B cell (primary cell): ENCODE measurements around the gene PRKCQ. TPM values are rescaled to one million over a fixed set of nuclear protein-coding genes. Genes with fewer than 3 reads are reported as not detected.

ENCODE experiments used
- ATAC-seq: fragments of 200-7000 bp; cut with Tn5 transposase; one replicate; pipeline ENCODE4 v1.10.0; 2021; ENCODE audit warnings: low read depth, mild to moderate bottlenecking, moderate number of reproducible peaks, moderate library complexity
- CTCF ChIA-PET: fragments of 350-600 bp; sonication (Branson Sonifier 250); formaldehyde crosslinking; loops from one replicate; lab custom pipeline; 2021; ENCODE audit warnings: antibody characterized with exemption, inconsistent platforms; lab: Charles Lee
- POLR2A ChIA-PET: fragments of 350-600 bp; sonication (Branson Sonifier 250); formaldehyde crosslinking; loops from one replicate; lab custom pipeline; 2021; ENCODE audit warnings: antibody characterized with exemption; lab: Charles Lee
- DNase-seq: peaks from one replicate; pipeline ENCODE4 v3.0.0; 2013
- H2AFZ ChIP-seq: 2 replicates; pipeline ENCODE4 v1.6.1; 2012; ENCODE audit warnings: mild to moderate bottlenecking, low read depth, low read length; ENCODE audit not compliant: insufficient read depth, poor library complexity, severe bottlenecking
- H3K27ac ChIP-seq, 2 donors: 1 replicate in 1 of 2; 2 replicates in 1 of 2; pipeline ENCODE4 v1.5.1; 2012 to 2013; ENCODE audit warnings: low read length in 2 of 2, mild to moderate bottlenecking in 2 of 2, moderate library complexity in 1 of 2
- H3K27me3 ChIP-seq, 4 experiments: fragments of 200-600 bp in 1 of 4; sonication (generic) in 1 of 4; replicated peaks in 1 of 4; 1 replicate in 2 of 4; 2 replicates in 2 of 4; pipeline versions ENCODE4 v1.6.1 to v1.7.0; 2013 to 2016; ENCODE audit warnings: low read length in 3 of 4, mild to moderate bottlenecking in 2 of 4, mixed read lengths in 1 of 4, moderate library complexity in 1 of 4; ENCODE audit not compliant: insufficient read depth in 4 of 4, control insufficient read depth in 3 of 4; ENCODE audit errors: control extremely low read depth in 1 of 4
- H3K36me3 ChIP-seq, 2 experiments: replicated peaks in 1 of 2; 1 replicate in 1 of 2; 2 replicates in 1 of 2; pipeline versions ENCODE4 v1.6.1 to v1.7.1; 2013; ENCODE audit warnings: low read length in 1 of 2; ENCODE audit not compliant: insufficient read depth in 2 of 2, control insufficient read depth in 1 of 2; ENCODE audit errors: control extremely low read depth in 1 of 2, extremely low read depth in 1 of 2
- H3K4me1 ChIP-seq, 2 donors: fragments of 200-600 bp in 1 of 2; sonication (generic) in 1 of 2; 1 replicate in 1 of 2; 2 replicates in 1 of 2; pipeline versions ENCODE4 v1.5.1 to v1.6.1; 2013 to 2017; ENCODE audit warnings: low read length in 2 of 2; ENCODE audit not compliant: control insufficient read depth in 2 of 2, insufficient read depth in 2 of 2
- H3K4me2 ChIP-seq: replicated peaks from 2 replicates; pipeline ENCODE3; 2012; ENCODE audit warnings: mild to moderate bottlenecking, low read depth, low read length; ENCODE audit not compliant: poor library complexity, severe bottlenecking
- H3K4me3 ChIP-seq, 5 experiments: fragments of 200-600 bp in 1 of 5; sonication (generic) in 1 of 5; 1 replicate in 3 of 5; 2 replicates in 2 of 5; pipeline versions ENCODE4 v1.5.1 to v1.7.0; 2011 to 2016; ENCODE audit warnings: low read length in 4 of 5, mild to moderate bottlenecking in 4 of 5, low read depth in 2 of 5, control low read depth in 1 of 5, moderate library complexity in 1 of 5; ENCODE audit not compliant: insufficient read depth in 1 of 5; ENCODE audit errors: control extremely low read depth in 1 of 5, extremely low read depth in 1 of 5
- H3K79me2 ChIP-seq: fragments of 200-600 bp; sonication (generic); one replicate; pipeline ENCODE4 v1.6.0; 2016; ENCODE audit warnings: low read length; ENCODE audit not compliant: control insufficient read depth, insufficient read depth
- H3K9ac ChIP-seq: fragments of 200-600 bp; sonication (generic); 2 replicates; pipeline ENCODE4 v1.6.1; 2017; ENCODE audit warnings: mild to moderate bottlenecking, low read length, moderate library complexity
- H3K9me3 ChIP-seq, 3 donors: one replicate each; pipeline versions ENCODE4 v1.6.1 to v1.7.1; 2013; ENCODE audit warnings: low read length in 2 of 3; ENCODE audit not compliant: control insufficient read depth in 2 of 3, insufficient read depth in 1 of 3; ENCODE audit errors: control extremely low read depth in 1 of 3
- H4K20me1 ChIP-seq: 2 replicates; pipeline ENCODE4 v1.6.0; 2012; ENCODE audit warnings: mild to moderate bottlenecking, low read length; ENCODE audit not compliant: insufficient read depth, control insufficient read depth, poor library complexity, severe bottlenecking
- H3K27ac Mint-ChIP-seq: one replicate; pipeline ENCODE4 v1.8.0; 2021; ENCODE audit warnings: mixed read lengths
- H3K27me3 Mint-ChIP-seq: one replicate; pipeline ENCODE4 v1.8.0; 2021; ENCODE audit warnings: mixed read lengths
- H3K4me1 Mint-ChIP-seq: one replicate; pipeline ENCODE4 v1.8.0; 2021; ENCODE audit warnings: mixed read lengths
- H3K4me3 Mint-ChIP-seq: one replicate; pipeline ENCODE4 v1.8.0; 2021; ENCODE audit warnings: mixed read lengths
- H3K9me3 Mint-ChIP-seq: one replicate; pipeline ENCODE4 v1.8.0; 2022; ENCODE audit warnings: mixed read lengths; ENCODE audit not compliant: insufficient read depth
- EZH2 ChIP-seq: IDR thresholded peaks from 2 replicates; pipeline ENCODE4 v1.6.1; 2012; ENCODE audit warnings: borderline replicate concordance, low read depth, mild to moderate bottlenecking, moderate library complexity, low read length; ENCODE audit not compliant: insufficient read depth, poor library complexity, severe bottlenecking
- whole genome bisulfite sequencing: methylation state at CpG from one replicate; pipeline ENCODE4 v1.1.5; 2013; ENCODE audit warnings: missing lambda C conversion rate; ENCODE audit not compliant: insufficient coverage; 5-methylcytosine and 5-hydroxymethylcytosine counted together
- intact Hi-C: fragments of 100-400 bp; cut with micrococcal nuclease; formaldehyde crosslinking; loops from one replicate; pipeline ENCODE4 v1.10.0; 2022
- polyA plus RNA-seq: library from polyadenylated mRNA; depleted of rRNA; stranded (reverse); fragments of >200 nt; gene quantifications from 2 replicates; pipeline ENCODE4 v1.2.3, GENCODE V29; 2012
- total RNA-seq, 2 donors: library from RNA; stranded (reverse); fragments of 120-200 nt in 1 of 2; gene quantifications; 1 replicate in 1 of 2; 2 replicates in 1 of 2; pipeline versions ENCODE4 v1.2.3 to v1.2.4, GENCODE V29; 2013 to 2022
- TF ChIP-seq, protein P1 (sequence below): fragments of 200-600 bp; IDR thresholded peaks from one replicate; pipeline ENCODE4 v1.8.0; 2022; ENCODE audit warnings: antibody characterized with exemption, mild to moderate bottlenecking

The PRKCQ gene
- total and polyA plus RNA-seq, 2 donors (not counting 1 experiment from before 2014, with no cell fraction given): 0.15 to 0.16 TPM

DNA sequence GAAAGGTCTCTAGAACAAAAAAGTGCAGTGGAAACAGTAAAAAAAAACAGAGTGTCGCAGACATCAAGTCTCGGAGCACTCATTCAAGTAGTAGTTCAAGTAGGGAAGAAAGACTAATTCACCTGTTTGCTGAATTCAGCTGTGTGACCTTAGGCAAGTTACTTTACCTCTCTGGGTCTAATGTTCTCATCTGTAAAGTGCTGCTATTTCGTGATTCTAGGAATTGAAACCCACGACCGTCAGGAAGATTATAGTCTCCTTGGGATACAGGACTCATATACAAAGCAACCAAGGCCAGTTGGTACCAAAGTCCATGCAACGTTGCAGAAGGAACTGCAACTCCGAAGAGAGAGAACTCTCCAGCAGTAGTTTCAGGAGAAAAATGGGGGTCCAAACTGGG, 26.1 kb downstream of the PRKCQ start:
- no peak overlapping the region for H3K4me3 Mint-ChIP-seq
- Histone ChIP-seq H3K27ac (no peak overlapping the region), H3K4me3 (no peak overlapping the region), H3K27me3 (no peaks in the 10 kb centered on the region), H4K20me1 (no peaks in the 10 kb centered on the region), H3K9ac (no peak overlapping the region), H2AFZ (no peak overlapping the region), H3K36me3 (no peaks in the 10 kb centered on the region), H3K9me3 (no peaks in the 10 kb centered on the region), H3K4me2 (no peak overlapping the region), H3K79me2 (no peaks in the 10 kb centered on the region), H3K4me1 (no peaks in the 10 kb centered on the region)
- H3K27me3 Mint-ChIP-seq: peaks cover 24% of the 10 kb centered on the region
- CTCF ChIA-PET: no interaction called here
- TF ChIP-seq EZH2: no peak
- TF ChIP-seq, protein P1, sequence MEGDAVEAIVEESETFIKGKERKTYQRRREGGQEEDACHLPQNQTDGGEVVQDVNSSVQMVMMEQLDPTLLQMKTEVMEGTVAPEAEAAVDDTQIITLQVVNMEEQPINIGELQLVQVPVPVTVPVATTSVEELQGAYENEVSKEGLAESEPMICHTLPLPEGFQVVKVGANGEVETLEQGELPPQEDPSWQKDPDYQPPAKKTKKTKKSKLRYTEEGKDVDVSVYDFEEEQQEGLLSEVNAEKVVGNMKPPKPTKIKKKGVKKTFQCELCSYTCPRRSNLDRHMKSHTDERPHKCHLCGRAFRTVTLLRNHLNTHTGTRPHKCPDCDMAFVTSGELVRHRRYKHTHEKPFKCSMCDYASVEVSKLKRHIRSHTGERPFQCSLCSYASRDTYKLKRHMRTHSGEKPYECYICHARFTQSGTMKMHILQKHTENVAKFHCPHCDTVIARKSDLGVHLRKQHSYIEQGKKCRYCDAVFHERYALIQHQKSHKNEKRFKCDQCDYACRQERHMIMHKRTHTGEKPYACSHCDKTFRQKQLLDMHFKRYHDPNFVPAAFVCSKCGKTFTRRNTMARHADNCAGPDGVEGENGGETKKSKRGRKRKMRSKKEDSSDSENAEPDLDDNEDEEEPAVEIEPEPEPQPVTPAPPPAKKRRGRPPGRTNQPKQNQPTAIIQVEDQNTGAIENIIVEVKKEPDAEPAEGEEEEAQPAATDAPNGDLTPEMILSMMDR: no peak
- ATAC-seq (no peak), DNase-seq (no peak)
- H3K27ac Mint-ChIP-seq: no peak overlapping the region
- no peaks in the 10 kb centered on the region for H3K9me3 Mint-ChIP-seq
- no peaks in the 10 kb centered on the region for H3K4me1 Mint-ChIP-seq
- WGBS: 94% methylated on average over 2 of the region's 7 CpGs
- intact Hi-C loops: no loop called here
- POLR2A ChIA-PET: no interaction called here

DNA sequence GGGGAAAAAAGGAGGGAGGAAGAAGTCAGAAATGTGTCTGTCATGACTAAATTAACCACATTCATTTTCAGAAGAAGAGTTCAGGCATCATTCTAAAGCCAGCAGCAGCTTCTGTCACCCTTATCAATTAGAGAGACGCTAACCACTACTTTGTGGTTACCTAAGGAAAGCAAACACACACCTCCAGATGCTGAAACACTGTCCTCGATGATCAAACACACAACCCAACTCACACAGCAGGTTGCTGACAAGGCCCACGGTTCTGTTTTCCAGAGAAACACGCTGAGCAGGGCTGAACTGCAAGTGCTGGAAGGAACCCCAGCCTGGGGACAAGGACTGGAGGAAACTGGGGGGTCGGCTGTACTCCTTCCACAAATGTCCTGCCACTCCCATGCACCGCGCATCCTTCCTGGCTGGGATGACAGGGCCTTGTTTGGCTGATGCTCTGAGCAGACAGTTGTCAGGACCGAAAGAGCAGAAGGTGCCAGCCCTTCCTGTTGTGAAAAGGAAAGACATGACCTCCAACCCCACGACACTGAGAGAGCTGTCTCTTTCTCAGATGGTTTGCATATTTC, 36.6 kb downstream of the PRKCQ start:
- CTCF ChIA-PET: no interaction called here
- POLR2A ChIA-PET: no interaction called here
- Histone ChIP-seq H3K27me3 (peaks cover 0 to 2% (median 0%) of the 10 kb centered on the region in 4 experiments), H3K9ac (no peak overlapping the region), H3K27ac (no peak overlapping the region), H3K36me3 (no peaks in the 10 kb centered on the region), H3K79me2 (no peaks in the 10 kb centered on the region), H3K9me3 (peaks cover 0 to 2% (median 0%) of the 10 kb centered on the region in 3 donors), H3K4me1 (peaks cover 5 to 10% of the 10 kb centered on the region in 2 donors), H3K4me2 (peak overlapping the region; percentile 34), H3K4me3 (peak overlapping the region in 1 of 5 experiments; percentile 15), H2AFZ (peak overlapping the region; percentile 57), H4K20me1 (no peaks in the 10 kb centered on the region)
- intact Hi-C loops: no loop called here
- no peak overlapping the region for H3K27ac Mint-ChIP-seq
- no peak for TF ChIP-seq EZH2
- TF ChIP-seq, protein P1: no peak
- H3K4me1 Mint-ChIP-seq: peaks cover 10% of the 10 kb centered on the region
- H3K4me3 Mint-ChIP-seq: peak overlapping the region; percentile 62
- no peak for DNase-seq
- H3K27me3 Mint-ChIP-seq: peaks cover 23% of the 10 kb centered on the region
- WGBS: 30% methylated on average over 8 of the region's 9 CpGs
- H3K9me3 Mint-ChIP-seq: no peaks in the 10 kb centered on the region
- no peak for ATAC-seq
